ENCODE measurements around the gene ATRN. TPM values are rescaled to one million over a fixed set of nuclear protein-coding genes. Genes with fewer than 3 reads are reported as not detected.

ATRN gene
- total and polyA plus RNA-seq, 2 of the 8 experiments (the other 6 are each of a cell fraction or from before 2014, with no cell fraction given): 12.0 to 17.4 TPM

DNA sequence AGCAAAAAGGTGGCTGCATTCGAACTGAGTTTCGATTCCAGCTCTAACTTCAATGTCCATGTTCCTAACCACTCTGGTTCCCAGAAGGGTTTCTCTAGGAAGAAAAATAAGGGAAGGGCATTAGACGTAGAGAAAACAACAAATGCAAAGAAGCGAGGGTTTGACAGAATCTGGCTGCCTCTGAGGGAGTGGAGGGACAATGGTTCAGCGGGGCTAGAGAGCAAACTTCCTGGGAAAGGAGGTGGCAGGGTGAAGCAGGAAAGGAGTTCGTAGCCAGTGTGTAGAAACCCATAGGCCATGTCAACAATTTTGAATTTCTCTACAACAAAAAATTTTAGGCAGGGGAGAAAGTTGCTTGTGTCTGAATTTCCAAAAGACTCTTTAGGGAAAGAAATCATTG, 48.8 kb upstream of the ATRN start (continued):
- no peak for TF ChIP-seq CHD7 (IDR thresholded peaks at IDR 0.05; ENCODE audit: insufficient replicate concordance, low read length)
- no peak for TF ChIP-seq KDM4A (IDR thresholded peaks at IDR 0.05; ENCODE audit: low read depth, low read length, severe bottlenecking)

Data from H1 (cell line).